AG09319 (cell line): ENCODE results near the gene CLDN5.

Source experiments
- DNase-seq: peaks from one replicate; pipeline ENCODE4 v3.0.0-alpha.2; 2010; ENCODE audit warnings: low read depth; ENCODE audit errors: extremely low read depth
- TF ChIP-seq, protein P1 (sequence below): IDR thresholded peaks from 2 replicates; pipeline ENCODE4 v1.5.1; 2011; ENCODE audit warnings: low read depth, mild to moderate bottlenecking, inconsistent platforms, low read length, moderate library complexity

Gene CLDN5

DNA sequence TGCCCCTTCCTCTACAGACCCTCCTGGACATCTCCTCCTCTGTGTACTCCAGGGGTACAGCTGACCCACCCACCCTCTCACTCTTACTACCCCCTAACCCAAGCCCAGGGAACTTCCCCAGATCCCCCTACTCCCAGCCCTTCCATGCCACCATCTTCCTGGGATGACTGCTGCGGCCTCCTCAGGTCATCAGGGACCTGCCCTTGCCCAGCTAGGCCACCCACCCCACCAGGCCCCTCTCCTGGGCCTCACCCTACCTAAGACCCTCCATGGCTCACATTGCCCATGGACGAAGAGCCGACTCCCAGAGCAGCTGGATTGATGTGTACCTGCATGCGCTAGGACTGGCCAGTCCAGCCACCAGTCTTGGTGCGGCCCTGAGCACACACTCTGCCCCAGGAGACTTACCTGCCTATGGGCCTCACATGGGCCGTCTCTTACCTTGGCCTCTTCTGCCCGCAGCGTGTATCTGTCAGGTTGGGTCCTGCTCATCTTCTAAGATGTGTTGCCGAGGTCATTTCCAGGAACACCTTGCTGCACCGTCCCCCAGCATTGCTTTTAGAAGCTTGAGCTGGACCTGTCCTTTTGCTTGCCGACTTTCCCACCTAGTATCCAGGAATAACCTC, 2.0 kb upstream of the CLDN5 start:
- TF ChIP-seq, protein P1, sequence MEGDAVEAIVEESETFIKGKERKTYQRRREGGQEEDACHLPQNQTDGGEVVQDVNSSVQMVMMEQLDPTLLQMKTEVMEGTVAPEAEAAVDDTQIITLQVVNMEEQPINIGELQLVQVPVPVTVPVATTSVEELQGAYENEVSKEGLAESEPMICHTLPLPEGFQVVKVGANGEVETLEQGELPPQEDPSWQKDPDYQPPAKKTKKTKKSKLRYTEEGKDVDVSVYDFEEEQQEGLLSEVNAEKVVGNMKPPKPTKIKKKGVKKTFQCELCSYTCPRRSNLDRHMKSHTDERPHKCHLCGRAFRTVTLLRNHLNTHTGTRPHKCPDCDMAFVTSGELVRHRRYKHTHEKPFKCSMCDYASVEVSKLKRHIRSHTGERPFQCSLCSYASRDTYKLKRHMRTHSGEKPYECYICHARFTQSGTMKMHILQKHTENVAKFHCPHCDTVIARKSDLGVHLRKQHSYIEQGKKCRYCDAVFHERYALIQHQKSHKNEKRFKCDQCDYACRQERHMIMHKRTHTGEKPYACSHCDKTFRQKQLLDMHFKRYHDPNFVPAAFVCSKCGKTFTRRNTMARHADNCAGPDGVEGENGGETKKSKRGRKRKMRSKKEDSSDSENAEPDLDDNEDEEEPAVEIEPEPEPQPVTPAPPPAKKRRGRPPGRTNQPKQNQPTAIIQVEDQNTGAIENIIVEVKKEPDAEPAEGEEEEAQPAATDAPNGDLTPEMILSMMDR, result no peak
- DNase-seq, result no peak

DNA sequence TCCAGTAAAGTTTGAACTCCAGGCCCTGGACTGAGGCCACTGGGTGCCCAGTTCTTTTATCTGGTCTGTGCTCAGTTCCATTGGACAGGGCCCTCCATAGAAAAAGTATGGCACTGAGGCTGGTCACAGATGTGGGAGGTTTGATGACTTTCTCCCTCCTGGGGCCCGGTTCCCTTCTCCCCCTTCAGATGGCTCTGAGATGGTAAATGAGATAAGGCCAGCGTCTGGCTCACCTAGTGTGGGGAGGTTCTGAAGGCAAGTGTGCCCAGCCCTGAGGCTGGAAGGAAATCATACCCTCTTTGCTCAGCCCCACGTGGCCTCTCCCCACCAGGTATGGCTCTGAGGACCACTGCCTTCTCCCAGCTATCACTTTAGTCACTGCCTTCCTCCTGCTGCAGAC, 1.5 kb upstream of the CLDN5 start:
- no peak for DNase-seq
- TF ChIP-seq, protein P1, result no peak

DNA sequence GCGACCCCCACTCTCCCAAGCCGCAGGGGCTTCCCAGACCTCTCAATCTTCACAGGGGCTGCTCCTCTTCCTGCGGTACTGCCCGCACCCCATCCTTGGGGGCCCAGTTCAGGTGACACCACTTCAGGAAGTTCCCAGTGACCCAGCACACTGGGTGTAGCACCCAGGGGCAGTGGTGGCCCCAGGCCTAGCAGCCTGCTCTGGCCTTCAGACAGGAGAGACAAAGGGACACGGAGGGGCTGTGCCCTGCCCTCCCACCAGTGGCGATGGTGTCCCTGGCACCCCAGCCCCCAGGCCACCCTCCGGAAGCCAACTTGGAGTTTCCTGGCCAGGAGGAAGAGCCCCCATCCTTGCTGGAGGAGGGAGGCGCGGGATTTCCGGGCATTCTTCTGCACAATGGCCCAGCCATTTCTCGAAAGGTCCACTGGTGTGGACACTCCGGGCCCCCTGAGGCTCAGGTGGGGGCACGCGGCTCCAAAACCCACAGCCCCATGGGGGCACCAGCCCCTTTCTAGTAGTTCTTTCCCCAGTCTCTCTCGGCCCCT, 978 bp upstream of the CLDN5 start:
- TF ChIP-seq, protein P1, result no peak
- no peak for DNase-seq

DNA sequence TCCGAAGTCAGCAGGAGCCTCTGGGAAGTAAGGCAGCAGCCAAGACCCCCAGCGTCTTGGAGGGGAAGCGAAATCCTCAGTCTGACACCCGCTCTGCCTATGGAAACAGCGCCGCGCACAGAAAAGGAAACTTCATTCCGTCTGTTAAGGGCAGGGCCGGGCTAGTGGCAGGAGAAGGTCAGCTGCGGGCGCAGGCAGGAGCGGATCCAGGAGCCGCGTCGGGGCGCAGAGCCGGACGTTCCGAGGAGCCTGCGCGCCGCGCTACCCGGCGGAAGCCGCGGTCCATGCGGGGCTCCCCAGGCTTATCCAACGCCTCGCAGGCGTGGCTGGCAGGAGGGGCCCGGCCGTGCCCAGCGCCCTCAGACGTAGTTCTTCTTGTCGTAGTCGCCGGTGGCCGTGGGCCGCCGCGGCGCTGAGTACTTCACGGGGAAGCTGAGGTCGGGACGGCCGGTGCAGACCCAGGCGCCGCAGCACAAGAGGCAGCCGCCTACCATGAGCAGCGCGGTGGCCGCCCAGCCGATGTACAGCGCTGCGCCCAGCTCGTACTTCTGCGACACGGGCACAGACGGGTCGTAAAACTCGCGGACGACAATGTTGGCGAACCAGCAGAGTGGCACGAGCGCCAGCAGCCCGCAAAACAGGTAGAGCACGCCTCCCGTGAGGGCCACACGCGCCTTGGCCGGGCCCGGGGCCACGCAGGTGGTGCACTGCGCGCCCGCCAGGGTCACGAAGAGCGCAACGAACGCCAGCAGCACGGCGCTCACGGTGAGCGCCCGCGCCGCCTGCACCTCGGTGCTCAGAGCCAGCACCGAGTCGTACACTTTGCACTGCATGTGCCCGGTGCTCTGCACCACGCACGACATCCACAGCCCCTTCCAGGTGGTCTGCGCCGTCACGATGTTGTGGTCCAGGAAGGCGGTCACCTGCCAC, 705 bp downstream of the CLDN5 start:
- no peak for DNase-seq
- TF ChIP-seq, protein P1, result no peak

DNA sequence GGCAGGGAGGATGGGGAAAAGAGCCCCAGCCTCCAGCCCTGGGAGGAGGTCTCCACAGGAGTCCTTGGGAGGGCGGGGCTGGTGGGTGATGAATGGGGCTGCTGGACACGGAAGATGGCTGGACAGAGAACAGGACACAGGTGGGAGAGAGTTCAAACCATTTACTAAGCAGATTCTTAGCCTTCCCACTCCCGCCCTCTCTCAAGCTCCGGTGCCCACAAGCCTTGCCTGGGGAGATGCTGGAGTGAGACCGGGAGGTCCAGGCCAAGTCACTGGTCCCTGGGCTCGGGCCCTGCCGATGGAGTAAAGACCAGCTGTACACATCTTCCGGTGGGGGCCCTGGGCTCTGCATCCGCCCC, 1.4 kb downstream of the CLDN5 start:
- TF ChIP-seq, protein P1, result no peak
- DNase-seq, result no peak

DNA sequence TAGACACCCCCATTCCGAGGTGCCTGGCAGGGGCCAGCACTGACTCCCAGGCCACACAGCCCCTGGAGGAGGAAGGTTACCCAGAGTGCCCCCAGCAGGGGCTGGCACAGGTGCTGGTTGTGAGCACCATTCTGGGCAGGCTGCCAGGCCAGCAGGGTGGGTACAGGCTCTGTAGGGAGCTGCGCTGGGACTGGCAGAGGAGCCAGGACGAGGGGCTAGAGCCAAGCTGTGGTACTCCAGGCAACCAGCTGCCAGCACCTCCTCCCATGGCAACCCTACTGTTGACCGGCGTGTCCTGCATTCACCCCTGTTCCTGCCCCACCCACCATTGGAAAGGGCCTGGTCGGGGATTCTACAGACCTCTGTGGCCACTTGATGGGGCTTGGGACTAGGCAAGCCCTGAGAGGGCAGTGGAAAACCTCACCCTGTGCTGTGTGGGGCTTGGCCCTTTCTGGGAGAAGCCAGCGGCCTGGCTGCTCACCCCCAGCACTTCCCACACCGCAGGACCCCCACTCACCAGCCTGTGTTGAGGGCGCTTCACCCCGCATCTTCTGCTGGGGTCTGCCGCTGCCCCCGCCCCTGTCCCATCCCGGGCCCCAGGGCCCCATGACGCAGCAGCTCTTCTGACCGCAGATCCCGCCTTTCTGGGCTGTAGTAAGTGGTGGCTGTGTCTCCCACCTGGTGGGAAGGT, 1.9 kb downstream of the CLDN5 start:
- no peak for DNase-seq
- TF ChIP-seq, protein P1, result no peak
